B cell (primary cell): Measurements from ENCODE around the gene ARRDC1. TPM values are rescaled to one million over a fixed set of nuclear protein-coding genes. Genes with fewer than 3 reads are reported as not detected.
"Not testable (repeated sequence)": the region's sequence is repeated elsewhere in the genome, so short reads cannot be mapped to it uniquely, and the experiment has no call there.

ENCODE experiments used
- ATAC-seq: fragments of 200-7000 bp; cut with Tn5 transposase; one replicate; pipeline ENCODE4 v1.10.0; 2021; ENCODE audit warnings: low read depth, mild to moderate bottlenecking, moderate number of reproducible peaks, moderate library complexity
- CTCF ChIA-PET: fragments of 350-600 bp; sonication (Branson Sonifier 250); formaldehyde crosslinking; loops from one replicate; lab custom pipeline; 2021; ENCODE audit warnings: antibody characterized with exemption, inconsistent platforms; lab: Charles Lee
- POLR2A ChIA-PET: fragments of 350-600 bp; sonication (Branson Sonifier 250); formaldehyde crosslinking; loops from one replicate; lab custom pipeline; 2021; ENCODE audit warnings: antibody characterized with exemption; lab: Charles Lee
- DNase-seq: peaks from one replicate; pipeline ENCODE4 v3.0.0; 2013
- H2AFZ ChIP-seq: 2 replicates; pipeline ENCODE4 v1.6.1; 2012; ENCODE audit warnings: mild to moderate bottlenecking, low read depth, low read length; ENCODE audit not compliant: insufficient read depth, poor library complexity, severe bottlenecking
- H3K27ac ChIP-seq, 2 donors: 1 replicate in 1 of 2; 2 replicates in 1 of 2; pipeline ENCODE4 v1.5.1; 2012 to 2013; ENCODE audit warnings: low read length in 2 of 2, mild to moderate bottlenecking in 2 of 2, moderate library complexity in 1 of 2
- H3K27me3 ChIP-seq, 4 experiments: fragments of 200-600 bp in 1 of 4; sonication (generic) in 1 of 4; replicated peaks in 1 of 4; 1 replicate in 2 of 4; 2 replicates in 2 of 4; pipeline versions ENCODE4 v1.6.1 to v1.7.0; 2013 to 2016; ENCODE audit warnings: low read length in 3 of 4, mild to moderate bottlenecking in 2 of 4, mixed read lengths in 1 of 4, moderate library complexity in 1 of 4; ENCODE audit not compliant: insufficient read depth in 4 of 4, control insufficient read depth in 3 of 4; ENCODE audit errors: control extremely low read depth in 1 of 4
- H3K36me3 ChIP-seq, 2 experiments: replicated peaks in 1 of 2; 1 replicate in 1 of 2; 2 replicates in 1 of 2; pipeline versions ENCODE4 v1.6.1 to v1.7.1; 2013; ENCODE audit warnings: low read length in 1 of 2; ENCODE audit not compliant: insufficient read depth in 2 of 2, control insufficient read depth in 1 of 2; ENCODE audit errors: control extremely low read depth in 1 of 2, extremely low read depth in 1 of 2
- H3K4me1 ChIP-seq, 2 donors: fragments of 200-600 bp in 1 of 2; sonication (generic) in 1 of 2; 1 replicate in 1 of 2; 2 replicates in 1 of 2; pipeline versions ENCODE4 v1.5.1 to v1.6.1; 2013 to 2017; ENCODE audit warnings: low read length in 2 of 2; ENCODE audit not compliant: control insufficient read depth in 2 of 2, insufficient read depth in 2 of 2
- H3K4me2 ChIP-seq: replicated peaks from 2 replicates; pipeline ENCODE3; 2012; ENCODE audit warnings: mild to moderate bottlenecking, low read depth, low read length; ENCODE audit not compliant: poor library complexity, severe bottlenecking
- H3K4me3 ChIP-seq, 5 experiments: fragments of 200-600 bp in 1 of 5; sonication (generic) in 1 of 5; 1 replicate in 3 of 5; 2 replicates in 2 of 5; pipeline versions ENCODE4 v1.5.1 to v1.7.0; 2011 to 2016; ENCODE audit warnings: low read length in 4 of 5, mild to moderate bottlenecking in 4 of 5, low read depth in 2 of 5, control low read depth in 1 of 5, moderate library complexity in 1 of 5; ENCODE audit not compliant: insufficient read depth in 1 of 5; ENCODE audit errors: control extremely low read depth in 1 of 5, extremely low read depth in 1 of 5
- H3K79me2 ChIP-seq: fragments of 200-600 bp; sonication (generic); one replicate; pipeline ENCODE4 v1.6.0; 2016; ENCODE audit warnings: low read length; ENCODE audit not compliant: control insufficient read depth, insufficient read depth
- H3K9ac ChIP-seq: fragments of 200-600 bp; sonication (generic); 2 replicates; pipeline ENCODE4 v1.6.1; 2017; ENCODE audit warnings: mild to moderate bottlenecking, low read length, moderate library complexity
- H3K9me3 ChIP-seq, 3 donors: one replicate each; pipeline versions ENCODE4 v1.6.1 to v1.7.1; 2013; ENCODE audit warnings: low read length in 2 of 3; ENCODE audit not compliant: control insufficient read depth in 2 of 3, insufficient read depth in 1 of 3; ENCODE audit errors: control extremely low read depth in 1 of 3
- H4K20me1 ChIP-seq: 2 replicates; pipeline ENCODE4 v1.6.0; 2012; ENCODE audit warnings: mild to moderate bottlenecking, low read length; ENCODE audit not compliant: insufficient read depth, control insufficient read depth, poor library complexity, severe bottlenecking
- H3K27ac Mint-ChIP-seq: one replicate; pipeline ENCODE4 v1.8.0; 2021; ENCODE audit warnings: mixed read lengths
- H3K27me3 Mint-ChIP-seq: one replicate; pipeline ENCODE4 v1.8.0; 2021; ENCODE audit warnings: mixed read lengths
- H3K4me1 Mint-ChIP-seq: one replicate; pipeline ENCODE4 v1.8.0; 2021; ENCODE audit warnings: mixed read lengths
- H3K4me3 Mint-ChIP-seq: one replicate; pipeline ENCODE4 v1.8.0; 2021; ENCODE audit warnings: mixed read lengths
- H3K9me3 Mint-ChIP-seq: one replicate; pipeline ENCODE4 v1.8.0; 2022; ENCODE audit warnings: mixed read lengths; ENCODE audit not compliant: insufficient read depth
- EZH2 ChIP-seq: IDR thresholded peaks from 2 replicates; pipeline ENCODE4 v1.6.1; 2012; ENCODE audit warnings: borderline replicate concordance, low read depth, mild to moderate bottlenecking, moderate library complexity, low read length; ENCODE audit not compliant: insufficient read depth, poor library complexity, severe bottlenecking
- WGBS: methylation state at CpG from one replicate; pipeline ENCODE4 v1.1.5; 2013; ENCODE audit warnings: missing lambda C conversion rate; ENCODE audit not compliant: insufficient coverage; 5-methylcytosine and 5-hydroxymethylcytosine counted together
- intact Hi-C: fragments of 100-400 bp; cut with micrococcal nuclease; formaldehyde crosslinking; loops from one replicate; pipeline ENCODE4 v1.10.0; 2022
- polyA plus RNA-seq: library from polyadenylated mRNA; depleted of rRNA; stranded (reverse); fragments of >200 nt; gene quantifications from 2 replicates; pipeline ENCODE4 v1.2.3, GENCODE V29; 2012
- total RNA-seq, 2 donors: library from RNA; stranded (reverse); fragments of 120-200 nt in 1 of 2; gene quantifications; 1 replicate in 1 of 2; 2 replicates in 1 of 2; pipeline versions ENCODE4 v1.2.3 to v1.2.4, GENCODE V29; 2013 to 2022
- TF ChIP-seq, protein P1 (sequence below): fragments of 200-600 bp; IDR thresholded peaks from one replicate; pipeline ENCODE4 v1.8.0; 2022; ENCODE audit warnings: antibody characterized with exemption, mild to moderate bottlenecking

The ARRDC1 gene
- total and polyA plus RNA-seq, 2 donors (not counting 1 experiment from before 2014, with no cell fraction given) = 89.2 to 227 TPM

GRCh38 chr9:137564134-137564533 is 41.4 kb upstream of the ARRDC1 start:
- H3K4me3 Mint-ChIP-seq = no peak overlapping the region

GRCh38 chr9:137564817-137565411 is 40.6 kb upstream of the ARRDC1 start:
- Mint-ChIP-seq H3K4me1 (peaks cover 11% of the 10 kb centered on the region), H3K4me3 (no peak overlapping the region), H3K27me3 (no peaks in the 10 kb centered on the region), H3K9me3 (no peaks in the 10 kb centered on the region), H3K27ac (peak overlapping the region; percentile 67)
- intact Hi-C loops = no loop called here
- TF ChIP-seq, protein P1, sequence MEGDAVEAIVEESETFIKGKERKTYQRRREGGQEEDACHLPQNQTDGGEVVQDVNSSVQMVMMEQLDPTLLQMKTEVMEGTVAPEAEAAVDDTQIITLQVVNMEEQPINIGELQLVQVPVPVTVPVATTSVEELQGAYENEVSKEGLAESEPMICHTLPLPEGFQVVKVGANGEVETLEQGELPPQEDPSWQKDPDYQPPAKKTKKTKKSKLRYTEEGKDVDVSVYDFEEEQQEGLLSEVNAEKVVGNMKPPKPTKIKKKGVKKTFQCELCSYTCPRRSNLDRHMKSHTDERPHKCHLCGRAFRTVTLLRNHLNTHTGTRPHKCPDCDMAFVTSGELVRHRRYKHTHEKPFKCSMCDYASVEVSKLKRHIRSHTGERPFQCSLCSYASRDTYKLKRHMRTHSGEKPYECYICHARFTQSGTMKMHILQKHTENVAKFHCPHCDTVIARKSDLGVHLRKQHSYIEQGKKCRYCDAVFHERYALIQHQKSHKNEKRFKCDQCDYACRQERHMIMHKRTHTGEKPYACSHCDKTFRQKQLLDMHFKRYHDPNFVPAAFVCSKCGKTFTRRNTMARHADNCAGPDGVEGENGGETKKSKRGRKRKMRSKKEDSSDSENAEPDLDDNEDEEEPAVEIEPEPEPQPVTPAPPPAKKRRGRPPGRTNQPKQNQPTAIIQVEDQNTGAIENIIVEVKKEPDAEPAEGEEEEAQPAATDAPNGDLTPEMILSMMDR = no peak
- no peak for TF ChIP-seq EZH2
- no peak for ATAC-seq
- no peaks in the 10 kb centered on the region for H3K27me3 ChIP-seq
- peaks cover 5% of the 10 kb centered on the region for H3K79me2 ChIP-seq
- H3K36me3 ChIP-seq = peaks cover 5 to 25% of the 10 kb centered on the region in 2 experiments
- POLR2A ChIA-PET = no interaction called here
- peaks cover 0 to 30% (median 8%) of the 10 kb centered on the region in 3 donors for H3K9me3 ChIP-seq
- H3K4me3 ChIP-seq = no peak overlapping the region
- CTCF ChIA-PET = no interaction called here
- peaks cover 0 to 3% of the 10 kb centered on the region in 2 donors for H3K4me1 ChIP-seq
- peak overlapping the region in 1 of 2 donors; percentile 90 for H3K27ac ChIP-seq
- H4K20me1 ChIP-seq = peaks cover 11% of the 10 kb centered on the region
- no peak overlapping the region for H3K9ac ChIP-seq
- no peak overlapping the region for H2AFZ ChIP-seq
- DNase-seq = no peak
- no peak overlapping the region for H3K4me2 ChIP-seq
- 98% methylated on average over 12 of the region's 18 CpGs for WGBS

More at GRCh38 chr9:137564134-137564533, 41.4 kb upstream of the ARRDC1 start:
- Histone ChIP-seq H3K4me3 (no peak overlapping the region), H3K27ac (no peak overlapping the region), H3K36me3 (peaks cover 5 to 27% of the 10 kb centered on the region in 2 experiments), H3K9ac (no peak overlapping the region), H3K27me3 (no peaks in the 10 kb centered on the region), H3K4me1 (peaks cover 0 to 3% of the 10 kb centered on the region in 2 donors), H3K79me2 (no peaks in the 10 kb centered on the region), H3K4me2 (no peak overlapping the region), H2AFZ (no peak overlapping the region), H4K20me1 (peaks cover 5% of the 10 kb centered on the region), H3K9me3 (peaks cover 0 to 30% (median 8%) of the 10 kb centered on the region in 3 donors)
- H3K9me3 Mint-ChIP-seq = no peaks in the 10 kb centered on the region
- ATAC-seq (no peak), DNase-seq (no peak)
- ChIA-PET POLR2A (no interaction called here), CTCF (no interaction called here)
- intact Hi-C loops = no loop called here
- WGBS = 96% methylated on average over 10 of the region's 10 CpGs
- peak overlapping the region; percentile 67 for H3K27ac Mint-ChIP-seq
- TF ChIP-seq, protein P1 = no peak
- no peak for TF ChIP-seq EZH2
- peaks cover 11% of the 10 kb centered on the region for H3K4me1 Mint-ChIP-seq
- no peaks in the 10 kb centered on the region for H3K27me3 Mint-ChIP-seq

- H2AFZ ChIP-seq, POLR2A ChIA-PET, H3K27me3 ChIP-seq, H3K4me3 Mint-ChIP-seq, H3K4me2 ChIP-seq, H3K9me3 Mint-ChIP-seq, H3K9ac ChIP-seq, H3K4me3 ChIP-seq, CTCF ChIA-PET, H3K27me3 Mint-ChIP-seq, H3K4me1 ChIP-seq, intact Hi-C loops, H3K79me2 ChIP-seq: not testable (repeated sequence)
- peaks cover 21% of the 10 kb centered on the region for H4K20me1 ChIP-seq
- peak; percentile 39 for DNase-seq
- peaks cover 9 to 29% of the 10 kb centered on the region in 2 experiments for H3K36me3 ChIP-seq
- 96% methylated on average over 4 of the region's 5 CpGs for WGBS
- H3K4me1 Mint-ChIP-seq = peaks cover 14% of the 10 kb centered on the region
- H3K27ac Mint-ChIP-seq = peak overlapping the region; percentile 78
- H3K9me3 ChIP-seq = peaks cover 0 to 30% (median 8%) of the 10 kb centered on the region in 3 donors
- H3K27ac ChIP-seq = peak overlapping the region in 1 of 2 donors; percentile 83
- ATAC-seq = peak; percentile 14
These were observed 37.0 kb upstream of the ARRDC1 start for GRCh38 chr9:137568445-137568844.
